AG10803 (cell line): ENCODE measurements around the gene ARFIP2.
A peak's percentile ranks its signal among the peaks of the same experiment; 100 is the strongest.

ENCODE experiments used
- DNase-seq: peaks from one replicate; pipeline ENCODE4 v3.0.0; 2010; ENCODE audit warnings: low read depth
- H3K4me3 ChIP-seq: 2 replicates; pipeline ENCODE4 v1.5.1; 2011; ENCODE audit warnings: mild to moderate bottlenecking, low read length, control low read depth
- TF ChIP-seq, protein P1 (sequence below): conservative IDR thresholded peaks from 2 replicates; pipeline ENCODE4 v1.5.1; 2011; ENCODE audit warnings: mild to moderate bottlenecking, low read length, control low read depth, inconsistent platforms

Gene ARFIP2

DNA sequence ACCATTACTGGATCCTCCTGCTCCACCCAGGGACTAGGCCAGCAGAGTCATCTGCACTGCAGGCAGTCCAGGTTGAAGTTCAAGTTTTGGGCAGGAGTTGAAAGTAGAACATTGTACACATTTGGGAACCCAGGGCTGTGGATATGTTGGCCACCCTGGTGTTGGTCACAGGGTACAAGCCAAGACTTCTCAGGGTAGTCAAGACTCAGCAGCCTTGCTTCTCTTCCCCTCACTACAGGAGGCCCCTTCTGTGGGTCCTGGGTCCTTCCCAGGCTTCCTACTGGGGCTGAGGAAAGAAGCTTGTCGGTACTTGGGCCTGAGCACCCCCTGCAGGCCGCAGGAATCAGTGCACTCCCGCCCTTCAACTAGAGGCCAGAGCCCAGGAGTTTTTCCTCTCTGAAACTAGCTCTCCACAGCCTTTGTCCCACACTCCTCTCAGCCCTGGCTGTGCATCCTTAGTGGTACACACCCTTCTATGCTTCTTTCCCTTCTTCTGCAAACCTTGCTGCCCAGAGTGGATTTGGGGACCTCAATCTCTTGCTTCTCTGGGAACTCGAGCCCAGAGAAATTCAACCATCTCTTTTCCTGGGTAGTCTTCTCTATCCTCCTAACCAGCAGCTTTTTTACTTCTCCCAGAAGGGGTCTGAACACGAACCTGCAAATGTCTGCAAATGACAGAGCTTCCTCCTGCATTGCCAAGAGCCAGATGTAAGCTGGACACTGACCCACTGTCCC, 37.7 kb downstream of the ARFIP2 start:
- TF ChIP-seq, protein P1, sequence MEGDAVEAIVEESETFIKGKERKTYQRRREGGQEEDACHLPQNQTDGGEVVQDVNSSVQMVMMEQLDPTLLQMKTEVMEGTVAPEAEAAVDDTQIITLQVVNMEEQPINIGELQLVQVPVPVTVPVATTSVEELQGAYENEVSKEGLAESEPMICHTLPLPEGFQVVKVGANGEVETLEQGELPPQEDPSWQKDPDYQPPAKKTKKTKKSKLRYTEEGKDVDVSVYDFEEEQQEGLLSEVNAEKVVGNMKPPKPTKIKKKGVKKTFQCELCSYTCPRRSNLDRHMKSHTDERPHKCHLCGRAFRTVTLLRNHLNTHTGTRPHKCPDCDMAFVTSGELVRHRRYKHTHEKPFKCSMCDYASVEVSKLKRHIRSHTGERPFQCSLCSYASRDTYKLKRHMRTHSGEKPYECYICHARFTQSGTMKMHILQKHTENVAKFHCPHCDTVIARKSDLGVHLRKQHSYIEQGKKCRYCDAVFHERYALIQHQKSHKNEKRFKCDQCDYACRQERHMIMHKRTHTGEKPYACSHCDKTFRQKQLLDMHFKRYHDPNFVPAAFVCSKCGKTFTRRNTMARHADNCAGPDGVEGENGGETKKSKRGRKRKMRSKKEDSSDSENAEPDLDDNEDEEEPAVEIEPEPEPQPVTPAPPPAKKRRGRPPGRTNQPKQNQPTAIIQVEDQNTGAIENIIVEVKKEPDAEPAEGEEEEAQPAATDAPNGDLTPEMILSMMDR, result peak; percentile 86
- peak; percentile 56 for DNase-seq
- H3K4me3 ChIP-seq, result no peak overlapping the region

DNA sequence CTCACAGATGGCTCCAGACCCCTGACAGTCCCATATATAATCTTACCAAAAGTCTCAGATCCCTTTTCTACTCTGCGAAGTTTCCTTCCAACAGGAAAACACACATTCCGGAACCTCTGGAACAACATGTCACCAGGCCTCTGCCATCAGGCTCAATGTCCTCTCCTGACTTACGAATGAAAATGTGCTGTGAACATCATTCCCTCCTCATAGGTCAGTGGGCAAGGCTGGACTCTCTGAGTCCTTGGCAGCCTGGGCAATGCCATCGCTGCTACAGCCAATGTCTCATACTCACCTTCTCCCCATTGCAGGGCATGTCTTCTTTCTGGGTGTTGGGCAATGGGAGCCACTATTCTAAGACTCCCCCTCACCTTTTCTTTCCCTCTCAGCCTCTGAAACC, 38.7 kb downstream of the ARFIP2 start:
- TF ChIP-seq, protein P1, result no peak
- H3K4me3 ChIP-seq, result no peak overlapping the region
- no peak for DNase-seq

DNA sequence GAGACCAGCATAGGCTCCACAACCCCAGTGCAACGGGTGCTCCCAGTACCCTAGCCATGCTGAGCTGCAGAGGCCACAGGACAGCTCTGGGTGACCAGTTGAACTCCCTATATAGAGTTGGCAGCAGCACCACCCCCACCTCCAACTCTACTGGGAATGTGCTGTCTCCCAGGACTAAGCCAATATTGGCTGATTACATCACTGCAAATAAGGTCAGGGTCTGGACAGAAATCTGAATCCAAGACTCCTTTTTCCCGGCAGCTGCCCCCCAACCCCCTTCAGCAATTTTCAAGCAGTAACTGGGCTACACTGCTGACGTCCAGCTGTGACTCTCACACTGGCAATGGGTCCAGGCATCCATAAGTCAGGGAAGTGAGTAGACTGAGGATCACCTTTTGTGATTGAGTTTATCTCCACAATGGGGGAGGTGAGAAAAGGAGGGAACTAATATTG, 40.2 kb downstream of the ARFIP2 start, which contains the start of gene HPX:
Gene HPX, minus strand, starts transcription at position 82 of the 453 bp plus-strand sequence. Its CDS starts 24 bp downstream, at position 58.
- DNase-seq, result no peak
- no peak within 1 kb of the TSS for H3K4me3 ChIP-seq
- TF ChIP-seq, protein P1, result no peak

DNA sequence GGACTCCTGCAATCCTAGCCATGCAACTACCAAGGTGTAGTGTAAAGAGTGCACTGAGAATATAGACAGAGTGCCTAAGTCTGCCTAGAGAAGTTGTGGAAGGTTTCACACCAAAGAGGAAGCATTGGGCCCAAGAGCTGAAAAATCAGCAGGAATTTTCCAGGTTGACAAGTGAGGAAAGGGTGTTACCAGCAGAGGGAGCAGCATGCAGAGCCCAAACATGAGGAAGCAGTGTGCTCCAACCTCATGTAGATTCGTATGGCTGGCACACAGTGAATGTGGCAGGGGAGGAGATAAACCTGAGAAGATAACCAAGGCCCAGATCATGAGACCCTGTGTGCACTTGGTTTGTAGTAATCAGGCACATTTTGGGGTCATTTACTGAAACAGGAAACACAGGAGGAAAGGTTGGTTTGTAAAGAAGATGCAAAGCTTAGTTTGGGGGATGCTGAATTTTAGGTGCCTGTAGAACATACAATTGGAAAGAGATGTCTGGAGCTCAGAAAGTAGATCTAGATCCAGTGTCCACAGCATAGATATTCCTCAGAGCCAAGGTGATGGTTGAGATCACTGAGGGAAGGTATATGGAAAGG, 42.1 kb downstream of the ARFIP2 start:
- TF ChIP-seq, protein P1, result peak; percentile 87
- H3K4me3 ChIP-seq, result no peak overlapping the region
- DNase-seq, result peak; percentile 60

DNA sequence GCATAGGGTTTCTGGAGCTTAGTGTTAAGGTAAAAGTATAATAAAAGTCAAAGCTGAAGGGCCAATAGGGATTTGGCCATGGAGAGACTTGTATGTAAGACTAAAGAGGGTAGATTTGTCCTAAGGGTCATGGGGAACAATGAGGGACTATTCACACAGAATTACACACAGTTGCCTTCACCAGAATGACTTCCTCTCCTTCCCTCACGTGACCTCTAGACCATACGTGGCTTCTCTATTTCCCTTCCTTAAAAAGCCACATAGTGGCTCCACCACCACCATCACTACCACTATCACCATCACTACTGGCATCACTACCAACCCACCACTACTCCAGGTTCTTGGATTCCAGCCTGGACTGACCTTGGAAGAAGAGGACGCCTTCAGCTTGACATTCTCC, 43.1 kb downstream of the ARFIP2 start:
- TF ChIP-seq, protein P1, result no peak
- H3K4me3 ChIP-seq, result no peak overlapping the region
- DNase-seq, result no peak

DNA sequence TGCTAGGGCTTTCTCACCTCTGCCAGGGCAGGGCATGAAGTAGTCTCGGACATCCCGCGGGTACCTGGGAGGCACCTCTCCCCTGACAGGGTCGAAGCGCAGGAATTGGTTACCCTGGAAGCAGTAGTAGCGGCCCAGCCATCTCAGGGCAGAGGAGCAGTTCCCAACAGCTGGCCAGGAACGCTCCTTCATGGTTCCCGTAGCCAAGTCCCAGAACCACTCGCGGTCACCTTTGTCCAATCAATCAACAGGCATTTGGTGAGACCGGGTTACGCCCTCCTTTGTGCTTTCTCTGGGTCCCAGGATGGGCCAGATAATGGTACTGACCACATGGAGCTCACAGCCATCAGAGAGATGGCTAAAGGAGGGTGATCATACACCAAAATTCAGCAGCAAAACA, 43.7 kb downstream of the ARFIP2 start:
- DNase-seq, result no peak
- no peak overlapping the region for H3K4me3 ChIP-seq
- TF ChIP-seq, protein P1, result no peak
